ENCODE results near the gene MAML3. TPM values are rescaled to one million over a fixed set of nuclear protein-coding genes. Genes with fewer than 3 reads are reported as not detected.

MAML3 gene
- total RNA-seq, 5 donors from 2014 or later (not counting 1 experiment from before 2014, with no cell fraction given) = 2.0 to 3.4 (median 2.7) TPM

GRCh38 chr4:140127422-140127821, 26.6 kb downstream of the MAML3 start:
- H3K27ac ChIP-seq (ENCODE audit: low read length) = no peak overlapping the region
- WGBS (ENCODE audit: insufficient coverage) = no CpG with 5 or more reads among the region's 2 CpGs

GRCh38 chr4:140126261-140126660, 27.7 kb downstream of the MAML3 start:
- ChIA-PET CTCF (no interaction called here), POLR2A (no interaction called here)
- no peak overlapping the region for H3K27ac ChIP-seq (ENCODE audit: low read length)

More at GRCh38 chr4:140127422-140127821, 26.6 kb downstream of the MAML3 start:
- no peak for ATAC-seq (replicated peaks in 1 of 4)
- Mint-ChIP-seq H3K27ac (no peak overlapping the region), H3K27me3 (peaks cover 0 to 2% of the 10 kb centered on the region in 2 donors), H3K4me3 (no peak overlapping the region), H3K9me3 (no peaks in the 10 kb centered on the region), H3K4me1 (peaks cover 16 to 29% (median 21%) of the 10 kb centered on the region in 3 donors), H3K36me3 (no peaks in the 10 kb centered on the region)
- POLR2A ChIA-PET = no interaction called here
- no peaks in the 10 kb centered on the region for H3K36me3 ChIP-seq (ENCODE audit: control insufficient read depth in 2 of 2, extremely low read depth in 1 of 2, insufficient read depth in 1 of 2, low read length in 1 of 2)
- no peaks in the 10 kb centered on the region for H3K9me3 ChIP-seq
- H3K4me3 ChIP-seq (ENCODE audit: control insufficient read depth in 1 of 2, extremely low read depth in 1 of 2, low read length in 1 of 2) = no peak overlapping the region
- H3K27me3 ChIP-seq (replicated peaks in 1 of 2; ENCODE audit: control insufficient read depth in 2 of 2, extremely low read depth in 1 of 2, insufficient read depth in 2 of 2, low read length in 1 of 2) = no peaks in the 10 kb centered on the region
- CTCF ChIA-PET = no interaction called here
- DNase-seq = no peak
- peaks cover 0 to 19% of the 10 kb centered on the region in 2 experiments for H3K4me1 ChIP-seq (ENCODE audit: control insufficient read depth in 1 of 2, extremely low read depth in 1 of 2, insufficient read depth in 2 of 2, low read length in 2 of 2)

GRCh38 chr4:140125374-140125773, 28.6 kb downstream of the MAML3 start:
- ChIA-PET POLR2A (no interaction called here), CTCF (interaction anchor here in 1 of 2 donors (0.5 kb wide), 1 partner anchor 118 kb away, joined by 3 read pairs; no protein-coding TSS in a partner anchor)
- no peak for ATAC-seq (replicated peaks in 1 of 4)
- H3K36me3 Mint-ChIP-seq = no peaks in the 10 kb centered on the region
- Histone ChIP-seq H3K4me1 (ENCODE audit: control insufficient read depth in 1 of 2, extremely low read depth in 1 of 2, insufficient read depth in 2 of 2, low read length in 2 of 2) (peaks cover 0 to 11% of the 10 kb centered on the region in 2 experiments), H3K27me3 (replicated peaks in 1 of 2; ENCODE audit: control insufficient read depth in 2 of 2, extremely low read depth in 1 of 2, insufficient read depth in 2 of 2, low read length in 1 of 2) (no peaks in the 10 kb centered on the region), H3K36me3 (ENCODE audit: control insufficient read depth in 2 of 2, extremely low read depth in 1 of 2, insufficient read depth in 1 of 2, low read length in 1 of 2) (no peaks in the 10 kb centered on the region), H3K27ac (ENCODE audit: low read length) (no peak overlapping the region), H3K4me3 (ENCODE audit: control insufficient read depth in 1 of 2, extremely low read depth in 1 of 2, low read length in 1 of 2) (no peak overlapping the region), H3K9me3 (no peaks in the 10 kb centered on the region)
- no peaks in the 10 kb centered on the region for H3K27me3 Mint-ChIP-seq
- peaks cover 11 to 19% (median 16%) of the 10 kb centered on the region in 3 donors for H3K4me1 Mint-ChIP-seq
- no peak overlapping the region for H3K27ac Mint-ChIP-seq
- DNase-seq = no peak
- H3K4me3 Mint-ChIP-seq = no peak overlapping the region
- no peaks in the 10 kb centered on the region for H3K9me3 Mint-ChIP-seq
- 88% methylated on average over 1 of the region's 2 CpGs for WGBS (ENCODE audit: insufficient coverage)

More at GRCh38 chr4:140126261-140126660, 27.7 kb downstream of the MAML3 start:
- no peaks in the 10 kb centered on the region for H3K27me3 ChIP-seq (replicated peaks in 1 of 2; ENCODE audit: control insufficient read depth in 2 of 2, extremely low read depth in 1 of 2, insufficient read depth in 2 of 2, low read length in 1 of 2)
- no peak for DNase-seq
- Mint-ChIP-seq H3K4me3 (no peak overlapping the region), H3K27ac (no peak overlapping the region), H3K9me3 (no peaks in the 10 kb centered on the region), H3K4me1 (peaks cover 11 to 19% (median 16%) of the 10 kb centered on the region in 3 donors), H3K36me3 (no peaks in the 10 kb centered on the region), H3K27me3 (no peaks in the 10 kb centered on the region)
- H3K36me3 ChIP-seq (ENCODE audit: control insufficient read depth in 2 of 2, extremely low read depth in 1 of 2, insufficient read depth in 1 of 2, low read length in 1 of 2) = no peaks in the 10 kb centered on the region
- WGBS (ENCODE audit: insufficient coverage) = 91% methylated on average over 6 of the region's 6 CpGs
- H3K4me1 ChIP-seq (ENCODE audit: control insufficient read depth in 1 of 2, extremely low read depth in 1 of 2, insufficient read depth in 2 of 2, low read length in 2 of 2) = peaks cover 0 to 11% of the 10 kb centered on the region in 2 experiments
- no peak for ATAC-seq (replicated peaks in 1 of 4)
- H3K9me3 ChIP-seq = no peaks in the 10 kb centered on the region
- no peak overlapping the region for H3K4me3 ChIP-seq (ENCODE audit: control insufficient read depth in 1 of 2, extremely low read depth in 1 of 2, low read length in 1 of 2)

- no peaks in the 10 kb centered on the region for H3K36me3 ChIP-seq (ENCODE audit: control insufficient read depth in 2 of 2, extremely low read depth in 1 of 2, insufficient read depth in 1 of 2, low read length in 1 of 2)
Observed at GRCh38 chr4:140123666-140124377, 30.2 kb downstream of the MAML3 start.

GRCh38 chr4:140122891-140123290, 31.1 kb downstream of the MAML3 start:
- ChIA-PET POLR2A (interaction anchor here in 1 of 2 donors (0.6 to 0.7 kb wide), 2 partner anchors 30 to 1907 kb away, joined by 6 read pairs; no protein-coding TSS in a partner anchor), CTCF (interaction anchor here (0.5 to 1.0 kb wide), 7 partner anchors 9 to 116 kb away, joined by 3 to 4 read pairs (median 3); partner anchors contain the start of gene MAML3 (in 1 of the 2))
- H3K4me3 ChIP-seq (ENCODE audit: control insufficient read depth in 1 of 2, extremely low read depth in 1 of 2, low read length in 1 of 2) = no peak overlapping the region
- peak overlapping the region in 1 of 3 donors; percentile 39 for H3K4me3 Mint-ChIP-seq
- no CpG with 5 or more reads among the region's 1 CpG for WGBS (ENCODE audit: insufficient coverage)
- no peaks in the 10 kb centered on the region for H3K9me3 ChIP-seq
- no peak overlapping the region for H3K27ac ChIP-seq (ENCODE audit: low read length)
- H3K4me1 ChIP-seq (ENCODE audit: control insufficient read depth in 1 of 2, extremely low read depth in 1 of 2, insufficient read depth in 2 of 2, low read length in 2 of 2) = peaks cover 0 to 13% of the 10 kb centered on the region in 2 experiments
- no peaks in the 10 kb centered on the region for H3K27me3 ChIP-seq (replicated peaks in 1 of 2; ENCODE audit: control insufficient read depth in 2 of 2, extremely low read depth in 1 of 2, insufficient read depth in 2 of 2, low read length in 1 of 2)
- H3K36me3 Mint-ChIP-seq = no peaks in the 10 kb centered on the region
- H3K27me3 Mint-ChIP-seq = no peaks in the 10 kb centered on the region
- no peaks in the 10 kb centered on the region for H3K36me3 ChIP-seq (ENCODE audit: control insufficient read depth in 2 of 2, extremely low read depth in 1 of 2, insufficient read depth in 1 of 2, low read length in 1 of 2)
- no peak for DNase-seq
- no peaks in the 10 kb centered on the region for H3K9me3 Mint-ChIP-seq
- peak in 1 of 4 experiments; percentile 54 for ATAC-seq (replicated peaks in 1 of 4)
- H3K27ac Mint-ChIP-seq = peak overlapping the region in 1 of 2 donors; percentile 58
- peaks cover 11 to 19% (median 16%) of the 10 kb centered on the region in 3 donors for H3K4me1 Mint-ChIP-seq

More at GRCh38 chr4:140123666-140124377, 30.2 kb downstream of the MAML3 start:
- H3K27me3 ChIP-seq (replicated peaks in 1 of 2; ENCODE audit: control insufficient read depth in 2 of 2, extremely low read depth in 1 of 2, insufficient read depth in 2 of 2, low read length in 1 of 2) = no peaks in the 10 kb centered on the region
- no peaks in the 10 kb centered on the region for H3K27me3 Mint-ChIP-seq
- no peak overlapping the region for H3K27ac Mint-ChIP-seq
- DNase-seq (peak in 1 of 35 experiments; percentile 10), ATAC-seq (replicated peaks in 1 of 4) (peak in 2 of 4 experiments; percentile 17 to 74)
- no peak overlapping the region for H3K4me3 ChIP-seq (ENCODE audit: control insufficient read depth in 1 of 2, extremely low read depth in 1 of 2, low read length in 1 of 2)
- H3K9me3 Mint-ChIP-seq = no peaks in the 10 kb centered on the region
- WGBS (ENCODE audit: insufficient coverage) = 64% methylated on average over 7 of the region's 8 CpGs
- peaks cover 11 to 19% (median 16%) of the 10 kb centered on the region in 3 donors for H3K4me1 Mint-ChIP-seq
- H3K4me3 Mint-ChIP-seq = no peak overlapping the region
- peaks cover 0 to 11% of the 10 kb centered on the region in 2 experiments for H3K4me1 ChIP-seq (ENCODE audit: control insufficient read depth in 1 of 2, extremely low read depth in 1 of 2, insufficient read depth in 2 of 2, low read length in 2 of 2)
- no peaks in the 10 kb centered on the region for H3K36me3 Mint-ChIP-seq
- POLR2A ChIA-PET = interaction anchor here in 1 of 2 donors (0.6 to 0.7 kb wide), 2 partner anchors 9 to 29 kb away, joined by 3 to 6 read pairs; no protein-coding TSS in a partner anchor
- H3K27ac ChIP-seq (ENCODE audit: low read length) = no peak overlapping the region
- CTCF ChIA-PET = interaction anchor here in 1 of 2 donors (0.9 to 1.0 kb wide), 2 partner anchors 30 to 75 kb away, joined by 3 to 4 read pairs; partner anchors contain the start of gene MAML3
- H3K9me3 ChIP-seq = no peaks in the 10 kb centered on the region

GRCh38 chr4:140121646-140122045, 32.3 kb downstream of the MAML3 start:
- ChIA-PET POLR2A (no interaction called here), CTCF (no interaction called here)
- DNase-seq = no peak
- Mint-ChIP-seq H3K27me3 (no peaks in the 10 kb centered on the region), H3K4me3 (no peak overlapping the region), H3K27ac (no peak overlapping the region), H3K36me3 (no peaks in the 10 kb centered on the region), H3K4me1 (peaks cover 16 to 26% (median 22%) of the 10 kb centered on the region in 3 donors), H3K9me3 (no peaks in the 10 kb centered on the region)
- no peak for ATAC-seq (replicated peaks in 1 of 4)
- H3K9me3 ChIP-seq = no peaks in the 10 kb centered on the region
- WGBS (ENCODE audit: insufficient coverage) = no CpG with 5 or more reads among the region's 3 CpGs
- no peak overlapping the region for H3K4me3 ChIP-seq (ENCODE audit: control insufficient read depth in 1 of 2, extremely low read depth in 1 of 2, low read length in 1 of 2)
- H3K27me3 ChIP-seq (replicated peaks in 1 of 2; ENCODE audit: control insufficient read depth in 2 of 2, extremely low read depth in 1 of 2, insufficient read depth in 2 of 2, low read length in 1 of 2) = no peaks in the 10 kb centered on the region
- peaks cover 0 to 23% of the 10 kb centered on the region in 2 experiments for H3K4me1 ChIP-seq (ENCODE audit: control insufficient read depth in 1 of 2, extremely low read depth in 1 of 2, insufficient read depth in 2 of 2, low read length in 2 of 2)
- no peak overlapping the region for H3K27ac ChIP-seq (ENCODE audit: low read length)
- no peaks in the 10 kb centered on the region for H3K36me3 ChIP-seq (ENCODE audit: control insufficient read depth in 2 of 2, extremely low read depth in 1 of 2, insufficient read depth in 1 of 2, low read length in 1 of 2)

Measured in T-cell (primary cell).